HG03571 (cell line): ENCODE results near the gene SYNE1.

Experiments used
- ATAC-seq: cut with Tn5 transposase; IDR thresholded peaks from one replicate; pipeline ENCODE4 v1.9.1; 2021; ENCODE audit not compliant: unreplicated experiment

Gene SYNE1

GRCh38 chr6:152206072-152206818 lies 430.9 kb downstream of the SYNE1 start:
- ATAC-seq = no peak

GRCh38 chr6:152204591-152204990 lies 432.6 kb downstream of the SYNE1 start:
- ATAC-seq = no peak

GRCh38 chr6:152201120-152201519 lies 436.0 kb downstream of the SYNE1 start:
- ATAC-seq = no peak

- no peak for ATAC-seq
Measured at GRCh38 chr6:152195896-152196295, 441.3 kb downstream of the SYNE1 start.

GRCh38 chr6:152189736-152190135 lies 447.4 kb downstream of the SYNE1 start:
- no peak for ATAC-seq

- ATAC-seq = no peak
Measured at GRCh38 chr6:152188011-152188410, 449.2 kb downstream of the SYNE1 start.

- no peak for ATAC-seq
Measured at GRCh38 chr6:152186840-152187239, 450.3 kb downstream of the SYNE1 start.

GRCh38 chr6:152184917-152185574 lies 452.1 kb downstream of the SYNE1 start:
- ATAC-seq = peak; percentile 85

- peak; percentile 34 for ATAC-seq
Measured at GRCh38 chr6:152184573-152184916, 452.6 kb downstream of the SYNE1 start.

GRCh38 chr6:152180601-152181000 lies 456.6 kb downstream of the SYNE1 start:
- ATAC-seq = no peak

GRCh38 chr6:152176268-152176667 lies 460.9 kb downstream of the SYNE1 start:
- ATAC-seq = no peak

- no peak for ATAC-seq
Measured at GRCh38 chr6:152173957-152174356, 463.2 kb downstream of the SYNE1 start.

GRCh38 chr6:152173321-152173720 lies 463.8 kb downstream of the SYNE1 start:
- no peak for ATAC-seq

- peak; percentile 94 for ATAC-seq
Measured at GRCh38 chr6:152170702-152171667, 466.2 kb downstream of the SYNE1 start.

GRCh38 chr6:152170313-152170701 lies 466.9 kb downstream of the SYNE1 start:
- ATAC-seq = no peak

- ATAC-seq = no peak
Measured at GRCh38 chr6:152167641-152168603, 469.2 kb downstream of the SYNE1 start.

GRCh38 chr6:152166897-152167296 lies 470.3 kb downstream of the SYNE1 start:
- ATAC-seq = no peak

- ATAC-seq = no peak
Measured at GRCh38 chr6:152166497-152166896, 470.7 kb downstream of the SYNE1 start.

GRCh38 chr6:152164957-152165356 lies 472.2 kb downstream of the SYNE1 start:
- no peak for ATAC-seq

- no peak for ATAC-seq
Measured at GRCh38 chr6:152161501-152161900, 475.7 kb downstream of the SYNE1 start.
